Central memory CD8-positive, alpha-beta T cell (primary cell): ENCODE data around the gene GSG1L.

Source experiments
- ATAC-seq: fragments of 150-1000 bp; cut with Tn5 transposase; replicated peaks from 2 replicates; pipeline ENCODE4 v1.10.0; 2022; ENCODE audit warnings: mild to moderate bottlenecking, moderate FRiP score, moderate number of reproducible peaks; ENCODE audit not compliant: poor library complexity, severe bottlenecking; ENCODE audit errors: extremely low read depth
- DNase-seq, 2 donors: peaks; one replicate each; pipeline ENCODE4 v3.0.0; 2021; ENCODE audit warnings: low spot score in 2 of 2
- H3K27ac Mint-ChIP-seq: one replicate; pipeline ENCODE4 v1.8.0; 2022; ENCODE audit warnings: low read depth, mild to moderate bottlenecking, moderate library complexity, mixed read lengths
- H3K27me3 Mint-ChIP-seq: one replicate; pipeline ENCODE4 v1.8.0; 2022; ENCODE audit warnings: mixed read lengths
- H3K36me3 Mint-ChIP-seq: one replicate; pipeline ENCODE4 v1.8.0; 2022; ENCODE audit warnings: mild to moderate bottlenecking, moderate library complexity, mixed read lengths; ENCODE audit not compliant: insufficient read depth
- H3K4me1 Mint-ChIP-seq: one replicate; pipeline ENCODE4 v1.8.0; 2022; ENCODE audit warnings: mixed read lengths
- H3K4me3 Mint-ChIP-seq: one replicate; pipeline ENCODE4 v1.8.0; 2022; ENCODE audit warnings: mild to moderate bottlenecking, moderate library complexity, mixed read lengths
- H3K9me3 Mint-ChIP-seq: one replicate; pipeline ENCODE4 v1.8.0; 2022; ENCODE audit warnings: mixed read lengths

Gene GSG1L

DNA sequence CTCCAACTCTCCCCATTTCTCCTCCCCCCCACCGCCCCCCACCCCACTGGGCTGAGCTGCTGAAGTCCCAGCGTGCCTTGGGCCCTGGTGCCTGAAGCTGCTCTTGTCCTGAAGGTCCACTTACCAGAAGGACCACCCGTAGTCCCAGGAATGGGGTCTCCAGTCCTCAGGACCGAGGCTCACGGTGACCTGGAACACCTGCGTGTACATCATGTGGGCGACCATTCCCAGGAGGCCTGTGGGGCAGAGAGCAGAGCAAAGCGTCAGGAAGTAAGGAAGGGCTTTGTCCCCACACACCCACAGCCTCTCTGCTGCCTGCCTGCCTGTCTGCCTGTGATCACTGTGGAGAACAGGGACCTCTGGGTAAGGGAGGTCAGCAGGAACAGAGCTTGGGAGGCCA is 218.7 kb downstream of the GSG1L start:
- H3K9me3 Mint-ChIP-seq = no peaks in the 10 kb centered on the region
- H3K36me3 Mint-ChIP-seq = no peaks in the 10 kb centered on the region
- no peaks in the 10 kb centered on the region for H3K4me1 Mint-ChIP-seq
- H3K27me3 Mint-ChIP-seq = peaks cover 61% of the 10 kb centered on the region
- DNase-seq (no peak), ATAC-seq (no peak)
- no peak overlapping the region for H3K4me3 Mint-ChIP-seq
- H3K27ac Mint-ChIP-seq = no peak overlapping the region

DNA sequence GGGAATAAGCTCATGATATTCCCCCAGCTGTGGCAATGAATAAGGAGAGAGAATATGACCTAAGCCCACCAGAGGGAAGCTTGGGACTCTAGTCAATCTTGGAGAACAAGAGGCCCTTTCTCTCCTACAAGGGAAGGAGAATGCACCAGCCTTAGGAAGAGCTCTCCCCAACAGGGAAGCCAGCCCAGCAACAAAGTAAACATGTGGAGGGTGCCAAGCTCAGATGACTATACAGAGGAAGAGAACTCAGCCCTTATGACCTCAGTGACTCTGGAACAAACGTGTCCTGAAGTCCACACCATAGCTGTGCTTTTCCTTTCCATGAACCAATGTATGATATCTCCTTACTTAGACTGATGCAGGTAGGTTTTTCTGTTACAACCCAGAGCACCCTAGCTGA is 219.7 kb downstream of the GSG1L start:
- ATAC-seq = no peak
- Mint-ChIP-seq H3K27me3 (peaks cover 52% of the 10 kb centered on the region), H3K4me3 (no peak overlapping the region), H3K27ac (no peak overlapping the region), H3K4me1 (no peaks in the 10 kb centered on the region), H3K36me3 (no peaks in the 10 kb centered on the region), H3K9me3 (no peaks in the 10 kb centered on the region)
- DNase-seq = no peak

GRCh38 chr16:27841911-27842310 is 221.6 kb downstream of the GSG1L start:
- Mint-ChIP-seq H3K4me3 (no peak overlapping the region), H3K27ac (no peak overlapping the region), H3K4me1 (no peaks in the 10 kb centered on the region), H3K9me3 (peaks cover under 1% of the 10 kb centered on the region), H3K27me3 (peaks cover 51% of the 10 kb centered on the region), H3K36me3 (no peaks in the 10 kb centered on the region)
- no peak for DNase-seq
- no peak for ATAC-seq

DNA sequence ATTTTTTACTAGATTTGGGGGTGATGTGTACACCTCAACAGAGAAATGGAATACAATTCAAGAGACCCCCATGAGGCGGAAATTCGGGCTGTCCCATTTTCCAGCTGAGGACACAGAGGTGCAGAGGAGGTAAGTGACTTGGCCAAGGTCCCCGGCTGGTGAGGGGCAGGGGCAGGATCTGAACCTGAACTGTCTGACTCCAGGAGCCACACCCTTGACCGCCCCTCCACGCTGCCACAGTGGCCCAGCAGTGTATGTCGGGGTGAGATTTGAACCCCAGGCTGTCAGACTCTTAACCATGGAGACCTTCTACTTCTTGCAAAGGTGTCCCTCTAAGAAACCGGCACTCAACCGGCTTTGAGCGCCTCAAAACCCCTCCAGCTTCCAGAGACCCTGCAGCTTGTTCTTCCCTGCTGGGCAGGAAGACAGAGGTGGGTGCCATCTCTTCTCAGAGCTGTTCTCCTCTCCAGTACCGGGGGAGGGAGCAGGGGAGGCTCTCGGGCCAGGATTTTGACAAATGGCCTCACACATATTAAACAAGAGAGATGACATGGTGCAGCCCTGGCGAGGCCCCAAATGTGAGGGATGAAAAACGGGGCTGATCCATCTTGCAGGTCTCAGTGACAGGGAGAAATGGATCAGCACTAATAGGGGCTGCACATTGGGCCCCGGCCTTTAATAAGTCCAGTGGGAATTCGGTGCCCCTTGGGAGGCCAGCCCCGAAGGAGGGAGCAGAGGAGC is 222.3 kb downstream of the GSG1L start:
- H3K4me3 Mint-ChIP-seq = no peak overlapping the region
- H3K4me1 Mint-ChIP-seq = no peaks in the 10 kb centered on the region
- H3K27me3 Mint-ChIP-seq = peaks cover 57% of the 10 kb centered on the region
- H3K36me3 Mint-ChIP-seq = no peaks in the 10 kb centered on the region
- DNase-seq (no peak), ATAC-seq (no peak)
- peaks cover 8% of the 10 kb centered on the region for H3K9me3 Mint-ChIP-seq
- no peak overlapping the region for H3K27ac Mint-ChIP-seq

- H3K4me1 Mint-ChIP-seq = no peaks in the 10 kb centered on the region
- ATAC-seq = no peak
- H3K9me3 Mint-ChIP-seq = peaks cover 8% of the 10 kb centered on the region
- H3K27ac Mint-ChIP-seq = no peak overlapping the region
- H3K27me3 Mint-ChIP-seq = peaks cover 65% of the 10 kb centered on the region
- no peak for DNase-seq
- no peaks in the 10 kb centered on the region for H3K36me3 Mint-ChIP-seq
- H3K4me3 Mint-ChIP-seq = no peak overlapping the region
These were observed 223.0 kb downstream of the GSG1L start for GRCh38 chr16:27840311-27841060.

GRCh38 chr16:27839419-27839818 is 224.1 kb downstream of the GSG1L start:
- Mint-ChIP-seq H3K9me3 (peaks cover 8% of the 10 kb centered on the region), H3K27me3 (peaks cover 75% of the 10 kb centered on the region), H3K27ac (no peak overlapping the region), H3K36me3 (no peaks in the 10 kb centered on the region), H3K4me3 (no peak overlapping the region), H3K4me1 (no peaks in the 10 kb centered on the region)
- no peak for ATAC-seq
- no peak for DNase-seq

GRCh38 chr16:27838536-27839175 is 224.9 kb downstream of the GSG1L start:
- Mint-ChIP-seq H3K4me3 (no peak overlapping the region), H3K27ac (no peak overlapping the region), H3K9me3 (peaks cover 8% of the 10 kb centered on the region), H3K36me3 (no peaks in the 10 kb centered on the region), H3K4me1 (no peaks in the 10 kb centered on the region), H3K27me3 (peaks cover 74% of the 10 kb centered on the region)
- DNase-seq = no peak
- no peak for ATAC-seq

GRCh38 chr16:27829975-27830374 is 233.5 kb downstream of the GSG1L start:
- no peak overlapping the region for H3K4me3 Mint-ChIP-seq
- no peaks in the 10 kb centered on the region for H3K4me1 Mint-ChIP-seq
- DNase-seq = no peak
- no peaks in the 10 kb centered on the region for H3K36me3 Mint-ChIP-seq
- no peak for ATAC-seq
- peaks cover 33% of the 10 kb centered on the region for H3K27me3 Mint-ChIP-seq
- peaks cover 8% of the 10 kb centered on the region for H3K9me3 Mint-ChIP-seq
- H3K27ac Mint-ChIP-seq = no peak overlapping the region

- Mint-ChIP-seq H3K9me3 (peaks cover 8% of the 10 kb centered on the region), H3K36me3 (no peaks in the 10 kb centered on the region), H3K27ac (no peak overlapping the region), H3K4me1 (no peaks in the 10 kb centered on the region), H3K27me3 (peaks cover 25% of the 10 kb centered on the region), H3K4me3 (no peak overlapping the region)
- DNase-seq (no peak), ATAC-seq (no peak)
These were observed 234.8 kb downstream of the GSG1L start for GRCh38 chr16:27828671-27829070.

DNA sequence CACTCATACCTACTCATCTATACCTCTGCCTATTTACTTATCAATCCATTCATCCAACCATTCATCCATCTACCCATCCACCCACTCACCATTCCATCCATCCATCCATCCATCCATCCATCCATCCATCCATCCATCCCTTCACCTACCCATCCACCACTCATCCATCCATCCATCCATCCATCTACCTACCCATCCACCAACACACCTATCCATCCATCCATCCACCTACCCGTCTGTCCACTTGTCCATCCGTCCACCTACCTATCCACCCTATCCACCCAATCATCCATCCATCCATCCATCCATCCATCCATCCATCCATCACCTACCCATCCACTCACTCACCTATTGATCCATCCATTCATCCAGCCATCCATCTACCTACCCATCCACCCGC is 235.7 kb downstream of the GSG1L start:
- Mint-ChIP-seq H3K9me3 (peaks cover 8% of the 10 kb centered on the region), H3K4me1 (no peaks in the 10 kb centered on the region), H3K27me3 (peaks cover 25% of the 10 kb centered on the region), H3K27ac (no peak overlapping the region), H3K36me3 (no peaks in the 10 kb centered on the region), H3K4me3 (no peak overlapping the region)
- ATAC-seq (no peak), DNase-seq (no peak)

DNA sequence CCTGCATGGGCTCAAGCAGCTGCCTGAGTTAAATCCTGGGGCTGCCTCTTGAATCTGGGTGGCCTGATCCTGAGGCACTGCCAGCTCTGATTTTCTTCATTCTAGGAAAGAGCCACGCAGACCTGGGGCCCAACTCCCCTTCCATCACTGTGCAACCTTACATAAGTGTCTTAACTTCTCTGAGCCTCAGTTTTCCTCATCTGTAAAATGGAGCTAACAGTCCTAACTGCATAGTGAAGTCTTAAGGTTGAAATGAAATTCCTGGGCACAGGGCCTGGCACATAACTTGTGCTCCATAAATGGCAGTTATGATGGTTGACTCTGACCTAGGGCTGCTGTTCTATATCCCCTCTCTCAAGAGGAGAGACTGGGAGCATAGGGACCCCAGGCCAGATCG is 236.6 kb downstream of the GSG1L start:
- H3K9me3 Mint-ChIP-seq = peaks cover 8% of the 10 kb centered on the region
- H3K36me3 Mint-ChIP-seq = no peaks in the 10 kb centered on the region
- H3K27me3 Mint-ChIP-seq = peaks cover 20% of the 10 kb centered on the region
- H3K4me1 Mint-ChIP-seq = no peaks in the 10 kb centered on the region
- no peak overlapping the region for H3K4me3 Mint-ChIP-seq
- no peak for ATAC-seq
- H3K27ac Mint-ChIP-seq = no peak overlapping the region
- DNase-seq = no peak

DNA sequence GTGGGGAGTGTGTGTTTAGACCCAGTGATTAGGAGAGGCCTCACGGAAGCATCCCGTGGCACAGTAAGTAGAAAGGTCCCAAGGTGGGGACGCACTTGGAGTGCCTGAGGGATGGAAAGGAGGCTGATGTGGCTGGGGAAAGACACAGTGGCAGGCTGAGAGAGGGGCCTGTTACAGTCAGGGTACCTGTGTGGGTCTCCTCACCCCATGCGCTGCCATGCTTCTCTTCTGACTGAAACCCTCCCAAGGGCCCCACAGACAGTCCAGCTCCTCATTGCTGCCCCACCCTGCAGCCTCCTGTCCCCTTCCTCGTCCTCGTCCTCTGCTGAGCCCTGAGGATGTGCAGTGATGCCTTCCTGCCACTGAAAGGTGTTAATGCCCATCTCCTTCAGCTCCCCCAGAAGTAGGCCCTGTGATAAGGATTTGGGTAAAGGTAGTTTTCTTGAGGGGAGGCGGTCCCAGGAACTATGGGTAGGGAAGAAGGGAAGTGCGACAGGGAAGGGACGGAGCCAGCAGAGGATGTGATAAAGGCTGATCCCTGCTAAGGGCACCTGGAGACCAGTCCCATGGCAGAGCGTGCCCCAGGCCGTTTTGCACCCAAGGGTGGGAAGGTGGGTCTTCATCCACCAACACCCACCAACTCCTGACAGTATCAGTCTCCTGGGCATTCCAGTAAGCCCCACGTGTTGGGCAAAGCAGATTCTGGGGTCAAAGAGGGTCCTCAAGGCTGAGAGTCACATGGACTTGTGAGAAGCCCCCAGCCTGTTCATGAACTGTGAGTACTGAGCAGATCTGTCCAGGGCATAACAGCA is 237.2 kb downstream of the GSG1L start:
- Mint-ChIP-seq H3K4me3 (no peak overlapping the region), H3K27me3 (peaks cover 15% of the 10 kb centered on the region), H3K9me3 (peaks cover 8% of the 10 kb centered on the region), H3K27ac (no peak overlapping the region), H3K36me3 (no peaks in the 10 kb centered on the region), H3K4me1 (no peaks in the 10 kb centered on the region)
- ATAC-seq (no peak), DNase-seq (no peak)
